C4-2B (cell line): Measurements from ENCODE around the gene DDX1.

Experiments used
- ZFX ChIP-seq: fragments of 450-650 bp; IDR thresholded peaks from 2 replicates; pipeline ENCODE4 v1.6.1; 2017
- TF ChIP-seq, protein P1 (sequence below): fragments of 450-650 bp; conservative IDR thresholded peaks from 2 replicates; pipeline ENCODE4 v1.5.1; 2017; ENCODE audit warnings: mild to moderate bottlenecking

DNA sequence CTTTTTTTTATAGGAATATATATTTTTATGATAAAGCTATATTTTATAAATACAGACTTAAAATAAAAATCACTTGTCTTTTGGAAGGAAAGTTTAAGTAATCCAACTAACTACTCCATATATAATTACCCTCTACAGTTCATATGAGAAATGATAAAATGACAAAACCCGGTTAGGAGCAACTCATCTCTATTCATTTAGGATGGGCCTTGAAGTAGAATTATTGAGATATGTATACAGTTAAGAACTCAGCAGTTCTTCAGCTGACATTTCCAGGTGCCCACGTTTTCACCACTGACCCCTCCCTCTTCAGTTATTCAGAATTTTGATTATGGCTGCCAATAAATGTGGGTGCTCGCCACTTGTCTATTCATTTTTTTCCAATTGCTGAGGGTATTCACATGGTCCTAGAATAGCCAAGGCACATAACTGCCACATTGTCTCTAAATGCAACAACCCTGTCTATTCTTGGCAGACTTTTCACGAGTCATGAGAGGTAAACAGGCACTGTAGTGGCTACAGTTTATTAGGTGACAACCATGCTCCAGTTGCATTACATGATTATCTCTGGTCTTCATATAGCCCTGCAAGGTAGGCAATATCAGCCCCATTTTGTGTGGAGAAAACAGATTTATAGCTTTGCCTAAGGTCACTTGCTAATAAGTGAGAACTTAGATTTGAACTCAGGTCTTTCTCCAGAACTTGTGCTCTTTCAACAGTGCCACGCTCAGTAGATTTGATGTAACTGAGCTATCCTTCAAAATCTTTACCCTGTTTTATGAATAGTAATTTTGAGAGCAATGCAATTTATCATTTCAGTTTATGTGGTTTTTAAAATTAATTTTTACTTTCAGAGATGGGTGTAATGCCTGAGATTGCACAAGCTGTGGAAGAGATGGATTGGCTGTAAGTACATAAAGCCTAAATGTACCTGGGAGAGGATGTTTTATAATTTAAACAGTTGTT, 2.9 kb downstream of the DDX1 start:
- TF ChIP-seq, protein P1, sequence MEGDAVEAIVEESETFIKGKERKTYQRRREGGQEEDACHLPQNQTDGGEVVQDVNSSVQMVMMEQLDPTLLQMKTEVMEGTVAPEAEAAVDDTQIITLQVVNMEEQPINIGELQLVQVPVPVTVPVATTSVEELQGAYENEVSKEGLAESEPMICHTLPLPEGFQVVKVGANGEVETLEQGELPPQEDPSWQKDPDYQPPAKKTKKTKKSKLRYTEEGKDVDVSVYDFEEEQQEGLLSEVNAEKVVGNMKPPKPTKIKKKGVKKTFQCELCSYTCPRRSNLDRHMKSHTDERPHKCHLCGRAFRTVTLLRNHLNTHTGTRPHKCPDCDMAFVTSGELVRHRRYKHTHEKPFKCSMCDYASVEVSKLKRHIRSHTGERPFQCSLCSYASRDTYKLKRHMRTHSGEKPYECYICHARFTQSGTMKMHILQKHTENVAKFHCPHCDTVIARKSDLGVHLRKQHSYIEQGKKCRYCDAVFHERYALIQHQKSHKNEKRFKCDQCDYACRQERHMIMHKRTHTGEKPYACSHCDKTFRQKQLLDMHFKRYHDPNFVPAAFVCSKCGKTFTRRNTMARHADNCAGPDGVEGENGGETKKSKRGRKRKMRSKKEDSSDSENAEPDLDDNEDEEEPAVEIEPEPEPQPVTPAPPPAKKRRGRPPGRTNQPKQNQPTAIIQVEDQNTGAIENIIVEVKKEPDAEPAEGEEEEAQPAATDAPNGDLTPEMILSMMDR: no peak
- no peak for TF ChIP-seq ZFX
